T-cell (primary cell): ENCODE data around the gene CEP63. TPM values are rescaled to one million over a fixed set of nuclear protein-coding genes. Genes with fewer than 3 reads are reported as not detected.
"Not testable (repeated sequence)": the region's sequence is repeated elsewhere in the genome, so short reads cannot be mapped to it uniquely, and the experiment has no call there.

Experiments used
- ATAC-seq, 4 experiments: fragments of 200-7000 bp in 3 of 4; fragments of 150-1000 bp in 1 of 4; cut with Tn5 transposase; replicated peaks in 1 of 4; 1 replicate in 3 of 4; 2 replicates in 1 of 4; pipeline ENCODE4 v1.10.0; 2021; ENCODE audit warnings: moderate library complexity in 3 of 4, mild to moderate bottlenecking in 2 of 4, moderate number of reproducible peaks in 1 of 4
- CTCF ChIA-PET, 2 donors: fragments of 300-600 bp; sonication (Branson Sonifier 250); formaldehyde crosslinking; loops; one replicate each; lab custom pipeline; 2022; ENCODE audit warnings: antibody characterized with exemption in 2 of 2; lab: Charles Lee
- POLR2A ChIA-PET, 2 donors: fragments of 300-600 bp; sonication (Branson Sonifier 250); formaldehyde crosslinking; loops; one replicate each; lab custom pipeline; 2022; ENCODE audit warnings: antibody characterized with exemption in 2 of 2; lab: Charles Lee
- DNase-seq, 35 experiments: peaks; one replicate each; pipeline versions ENCODE4 v3.0.0 to v3.0.0-alpha.2; 2013 to 2023
- H3K27ac ChIP-seq: one replicate; pipeline ENCODE4 v1.5.1; 2013; ENCODE audit warnings: low read length
- H3K27me3 ChIP-seq, 2 experiments: replicated peaks in 1 of 2; 1 replicate in 1 of 2; 2 replicates in 1 of 2; pipeline versions ENCODE4 v1.6.1 to v1.7.0; 2013; ENCODE audit warnings: low read length in 1 of 2, mixed read lengths in 1 of 2; ENCODE audit not compliant: control insufficient read depth in 2 of 2, insufficient read depth in 2 of 2; ENCODE audit errors: extremely low read depth in 1 of 2
- H3K36me3 ChIP-seq, 2 donors: 1 replicate in 1 of 2; 2 replicates in 1 of 2; pipeline versions ENCODE4 v1.6.1 to v1.7.0; 2013; ENCODE audit warnings: low read length in 1 of 2; ENCODE audit not compliant: control insufficient read depth in 2 of 2, insufficient read depth in 1 of 2; ENCODE audit errors: extremely low read depth in 1 of 2
- H3K4me1 ChIP-seq, 2 experiments: 1 replicate in 1 of 2; 2 replicates in 1 of 2; pipeline versions ENCODE4 v1.6.1 to v1.7.0; 2013; ENCODE audit warnings: low read length in 2 of 2, mixed read lengths in 1 of 2; ENCODE audit not compliant: insufficient read depth in 2 of 2, control insufficient read depth in 1 of 2; ENCODE audit errors: extremely low read depth in 1 of 2
- H3K4me3 ChIP-seq, 2 donors: 1 replicate in 1 of 2; 2 replicates in 1 of 2; pipeline versions ENCODE4 v1.5.1 to v1.7.0; 2013; ENCODE audit warnings: mild to moderate bottlenecking in 2 of 2, low read length in 1 of 2, moderate library complexity in 1 of 2; ENCODE audit not compliant: control insufficient read depth in 1 of 2; ENCODE audit errors: extremely low read depth in 1 of 2
- H3K9me3 ChIP-seq: 2 replicates; pipeline ENCODE4 v1.7.0; 2013
- H3K27ac Mint-ChIP-seq, 2 donors: one replicate each; pipeline ENCODE4 v1.8.0; 2020 to 2021; ENCODE audit warnings: mild to moderate bottlenecking in 2 of 2, mixed read lengths in 2 of 2
- H3K27me3 Mint-ChIP-seq, 2 donors: one replicate each; pipeline ENCODE4 v1.8.0; 2021 to 2022; ENCODE audit warnings: mixed read lengths in 2 of 2
- H3K36me3 Mint-ChIP-seq: one replicate; pipeline ENCODE4 v1.8.0; 2021; ENCODE audit warnings: mixed read lengths
- H3K4me1 Mint-ChIP-seq, 3 donors: one replicate each; pipeline ENCODE4 v1.8.0; 2020 to 2022; ENCODE audit warnings: mixed read lengths in 3 of 3, mild to moderate bottlenecking in 1 of 3
- H3K4me3 Mint-ChIP-seq, 3 donors: one replicate each; pipeline ENCODE4 v1.8.0; 2020 to 2022; ENCODE audit warnings: mild to moderate bottlenecking in 3 of 3, mixed read lengths in 3 of 3, moderate library complexity in 3 of 3
- H3K9me3 Mint-ChIP-seq, 3 donors: one replicate each; pipeline ENCODE4 v1.8.0; 2020 to 2022; ENCODE audit warnings: mixed read lengths in 3 of 3
- WGBS: methylation state at CpG from one replicate; pipeline ENCODE4 v1.1.5; 2013; ENCODE audit warnings: missing lambda C conversion rate; ENCODE audit not compliant: insufficient coverage; 5-methylcytosine and 5-hydroxymethylcytosine counted together
- total RNA-seq, 35 experiments: library from RNA in 6 of 35; stranded (reverse) in 6 of 35; fragments of 120-200 nt in 1 of 35; gene quantifications; one replicate each; pipeline versions ENCODE4 v1.2.1 to v1.2.4 and lab custom pipeline; 2013 to 2026

The CEP63 gene
- total RNA-seq, 5 donors from 2014 or later (not counting 1 experiment from before 2014, with no cell fraction given) = 21.7 to 26.1 (median 24.6) TPM

DNA sequence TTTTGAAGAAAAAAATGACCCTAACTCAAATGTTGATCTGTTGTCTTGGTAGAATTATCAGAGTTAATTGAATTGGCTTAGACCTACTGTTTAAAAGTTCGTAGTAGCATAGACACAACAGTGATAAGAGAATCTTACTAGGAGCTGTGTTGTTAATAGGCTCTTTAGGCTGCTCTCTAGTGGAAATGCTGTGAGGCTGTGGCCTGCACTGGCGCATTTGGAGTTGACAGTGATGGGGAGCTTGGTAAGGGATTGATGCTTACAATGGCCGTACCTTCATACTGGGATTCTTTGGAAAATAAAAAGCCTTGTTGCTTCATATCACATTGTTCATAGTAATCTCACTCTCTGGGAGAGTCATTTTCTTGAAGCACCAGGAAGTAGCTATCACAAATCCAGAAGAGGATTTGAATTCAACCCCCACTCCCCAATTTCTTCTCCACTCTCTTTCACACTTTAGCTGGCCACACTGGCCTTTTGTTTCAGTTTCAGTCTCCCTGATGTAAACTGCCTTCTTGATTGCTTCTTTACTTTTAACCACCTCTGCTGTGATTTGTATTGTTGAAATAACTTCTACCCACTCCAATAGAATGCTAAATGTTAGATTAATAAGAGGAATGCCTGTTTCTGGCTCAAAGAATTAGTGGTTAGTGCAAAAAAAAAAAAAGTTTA lies 56.6 kb downstream of the CEP63 start:
- Histone ChIP-seq H3K36me3 (peaks cover 13 to 27% of the 10 kb centered on the region in 2 donors), H3K27ac (no peak overlapping the region), H3K27me3 (no peaks in the 10 kb centered on the region), H3K4me1 (no peaks in the 10 kb centered on the region), H3K9me3 (no peaks in the 10 kb centered on the region), H3K4me3 (no peak overlapping the region)
- POLR2A ChIA-PET = interaction anchor here in 1 of 2 donors (0.6 kb wide), 1 partner anchor 1321 kb away, joined by 6 read pairs; no protein-coding TSS in a partner anchor
- H3K27ac Mint-ChIP-seq = no peak overlapping the region
- CTCF ChIA-PET = no interaction called here
- ATAC-seq (no peak), DNase-seq (no peak)
- H3K4me3 Mint-ChIP-seq = no peak overlapping the region
- peaks cover 0 to 2% (median 0%) of the 10 kb centered on the region in 3 donors for H3K4me1 Mint-ChIP-seq
- no peaks in the 10 kb centered on the region for H3K27me3 Mint-ChIP-seq
- peaks cover 38% of the 10 kb centered on the region for H3K36me3 Mint-ChIP-seq
- 100% methylated on average over 1 of the region's 3 CpGs for WGBS
- H3K9me3 Mint-ChIP-seq = no peaks in the 10 kb centered on the region

DNA sequence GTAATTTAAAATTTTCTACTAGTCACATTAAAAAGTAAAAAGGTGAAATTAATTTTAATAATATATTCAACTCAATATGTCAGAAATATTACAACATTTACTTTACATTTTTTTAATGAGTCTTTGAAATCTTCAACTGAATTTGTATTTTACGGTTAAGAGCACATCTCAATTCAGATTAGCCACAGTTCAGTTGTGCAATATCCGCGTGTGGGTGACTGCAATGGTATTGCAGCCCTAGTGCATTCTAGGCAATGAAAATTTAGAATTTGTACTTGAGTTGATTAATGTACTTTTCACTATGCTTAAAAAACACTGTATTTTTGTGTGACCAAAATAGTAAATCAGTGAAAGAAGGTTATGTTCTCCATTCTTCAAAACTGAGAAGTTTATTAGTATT lies 57.3 kb downstream of the CEP63 start:
- DNase-seq (peak in 1 of 35 experiments; percentile 7), ATAC-seq (no peak)
- Mint-ChIP-seq H3K9me3 (no peaks in the 10 kb centered on the region), H3K36me3 (peaks cover 38% of the 10 kb centered on the region), H3K4me3 (no peak overlapping the region), H3K27ac (no peak overlapping the region), H3K27me3 (no peaks in the 10 kb centered on the region), H3K4me1 (peaks cover 0 to 2% (median 0%) of the 10 kb centered on the region in 3 donors)
- ChIA-PET CTCF (no interaction called here), POLR2A (no interaction called here)
- Histone ChIP-seq H3K36me3 (peaks cover 10 to 24% of the 10 kb centered on the region in 2 donors), H3K27ac (no peak overlapping the region), H3K27me3 (no peaks in the 10 kb centered on the region), H3K9me3 (no peaks in the 10 kb centered on the region), H3K4me1 (no peaks in the 10 kb centered on the region), H3K4me3 (no peak overlapping the region)
- no CpG with 5 or more reads among the region's 3 CpGs for WGBS

DNA sequence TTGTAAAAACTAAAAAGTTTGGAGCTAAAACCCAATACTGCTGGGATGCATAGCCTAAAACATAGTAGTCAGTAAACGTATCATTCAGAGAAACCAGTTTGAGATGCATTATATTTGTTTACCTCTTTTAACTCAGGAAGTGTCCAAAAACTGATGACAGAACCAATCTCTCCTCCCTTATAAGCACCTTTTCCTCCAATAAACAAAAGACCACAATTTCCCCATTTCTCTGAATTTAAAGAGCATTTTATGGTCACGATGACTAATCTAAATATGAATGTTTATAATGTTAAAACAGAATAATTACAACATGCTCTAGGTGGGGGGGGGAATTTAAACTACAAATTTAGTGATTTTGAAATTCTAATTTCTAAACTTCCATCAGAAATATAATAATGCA lies 58.5 kb downstream of the CEP63 start:
- ChIA-PET POLR2A (no interaction called here), CTCF (no interaction called here)
- H3K27me3 Mint-ChIP-seq = no peaks in the 10 kb centered on the region
- peaks cover 43% of the 10 kb centered on the region for H3K36me3 Mint-ChIP-seq
- peaks cover 0 to 2% (median 0%) of the 10 kb centered on the region in 3 donors for H3K4me1 Mint-ChIP-seq
- H3K36me3 ChIP-seq = peaks cover 10 to 29% of the 10 kb centered on the region in 2 donors
- H3K27ac Mint-ChIP-seq = no peak overlapping the region
- H3K4me3 ChIP-seq = no peak overlapping the region
- no peak for ATAC-seq
- no peak overlapping the region for H3K27ac ChIP-seq
- 67% methylated on average over 1 of the region's 2 CpGs for WGBS
- DNase-seq = no peak
- H3K27me3 ChIP-seq = no peaks in the 10 kb centered on the region
- no peak overlapping the region for H3K4me3 Mint-ChIP-seq
- no peaks in the 10 kb centered on the region for H3K9me3 ChIP-seq
- no peaks in the 10 kb centered on the region for H3K4me1 ChIP-seq
- H3K9me3 Mint-ChIP-seq = no peaks in the 10 kb centered on the region

DNA sequence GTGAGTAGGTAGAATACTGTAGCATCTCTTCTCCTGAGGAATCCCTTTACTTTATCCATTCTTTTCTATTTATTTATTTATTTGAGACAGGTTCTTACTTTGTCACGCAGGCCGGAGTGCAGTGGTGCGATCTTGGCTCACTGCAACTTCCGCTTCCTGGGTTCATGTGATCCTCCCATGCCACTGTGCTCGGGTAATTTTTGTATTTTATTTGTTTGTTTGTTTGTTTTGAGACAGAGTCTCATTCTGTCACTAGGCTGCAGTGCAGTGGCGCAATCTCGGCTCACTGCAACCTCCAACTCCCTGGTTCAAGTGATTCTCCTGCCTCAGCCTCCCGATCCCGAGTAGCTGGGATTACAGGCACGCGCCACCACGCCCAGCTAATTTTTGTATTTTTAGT lies 58.9 kb downstream of the CEP63 start:
- H3K27me3 Mint-ChIP-seq, H3K9me3 Mint-ChIP-seq, POLR2A ChIA-PET, H3K27me3 ChIP-seq, CTCF ChIA-PET, H3K27ac Mint-ChIP-seq, H3K9me3 ChIP-seq, H3K27ac ChIP-seq, DNase-seq, H3K4me3 ChIP-seq, H3K4me1 Mint-ChIP-seq, H3K4me3 Mint-ChIP-seq, ATAC-seq, H3K4me1 ChIP-seq: not testable (repeated sequence)
- WGBS = 98% methylated on average over 9 of the region's 12 CpGs
- H3K36me3 ChIP-seq = peaks cover 10 to 34% of the 10 kb centered on the region in 2 donors
- peaks cover 46% of the 10 kb centered on the region for H3K36me3 Mint-ChIP-seq

DNA sequence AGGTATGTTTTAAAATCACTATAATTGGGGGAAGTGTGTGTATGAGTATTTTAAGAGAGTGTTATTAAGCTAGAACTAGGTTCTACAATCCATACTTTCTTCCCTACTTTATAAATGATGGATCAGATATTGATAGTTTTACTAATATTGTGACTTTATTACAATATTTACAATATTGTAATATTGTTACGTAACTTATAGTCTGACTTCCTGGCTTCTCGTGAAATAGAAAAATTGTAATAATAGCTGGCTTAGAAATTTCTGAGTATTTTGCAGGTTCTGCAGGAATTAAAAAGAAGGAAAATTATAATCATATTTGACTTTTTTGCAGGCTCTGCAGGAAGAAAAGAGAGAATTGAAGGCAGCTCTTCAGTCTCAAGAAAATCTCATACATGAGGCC lies 60.0 kb downstream of the CEP63 start:
- WGBS = no CpG with 5 or more reads among the region's 2 CpGs
- peaks cover 10 to 44% of the 10 kb centered on the region in 2 donors for H3K36me3 ChIP-seq
- POLR2A ChIA-PET = no interaction called here

DNA sequence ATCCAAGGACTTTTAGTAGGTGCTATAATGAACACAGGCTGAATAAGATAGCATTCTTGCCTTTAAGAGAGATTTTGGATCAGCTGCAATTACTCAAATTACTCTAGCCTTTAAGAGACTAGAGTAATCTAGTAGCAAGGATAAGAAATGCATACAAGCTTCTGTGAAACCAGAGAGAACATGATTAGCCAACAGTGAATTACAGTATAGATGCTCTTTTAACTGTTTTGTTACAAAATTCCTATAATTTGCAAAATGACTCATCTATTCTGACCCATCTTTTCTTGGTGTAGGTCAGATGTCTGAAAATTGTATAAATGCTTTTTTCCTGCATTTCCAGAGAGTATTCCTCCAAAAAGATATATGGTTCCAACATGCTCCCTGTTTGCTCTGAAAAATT lies 66.9 kb downstream of the CEP63 start:
- Mint-ChIP-seq H3K27ac (no peak overlapping the region), H3K4me3 (no peak overlapping the region), H3K27me3 (no peaks in the 10 kb centered on the region), H3K36me3 (peaks cover 57% of the 10 kb centered on the region), H3K9me3 (no peaks in the 10 kb centered on the region), H3K4me1 (no peaks in the 10 kb centered on the region)
- Histone ChIP-seq H3K27me3 (no peaks in the 10 kb centered on the region), H3K4me1 (no peaks in the 10 kb centered on the region), H3K4me3 (no peak overlapping the region), H3K36me3 (peaks cover 3 to 38% of the 10 kb centered on the region in 2 donors), H3K9me3 (no peaks in the 10 kb centered on the region), H3K27ac (no peak overlapping the region)
- ChIA-PET POLR2A (no interaction called here), CTCF (no interaction called here)
- ATAC-seq = no peak
- DNase-seq = no peak

More for the DNA sequence above, 60.0 kb downstream of the CEP63 start:
- no peaks in the 10 kb centered on the region for H3K9me3 Mint-ChIP-seq
- peaks cover 0 to 2% (median 0%) of the 10 kb centered on the region in 3 donors for H3K4me1 Mint-ChIP-seq
- no peaks in the 10 kb centered on the region for H3K27me3 Mint-ChIP-seq
- peaks cover 50% of the 10 kb centered on the region for H3K36me3 Mint-ChIP-seq
- no peak overlapping the region for H3K4me3 Mint-ChIP-seq
- no peak overlapping the region for H3K27ac Mint-ChIP-seq
- CTCF ChIA-PET = interaction anchor here in 1 of 2 donors (0.7 kb wide), 1 partner anchor 220 kb away, joined by 3 read pairs; no protein-coding TSS in a partner anchor
- no peak overlapping the region for H3K27ac ChIP-seq
- H3K27me3 ChIP-seq = no peaks in the 10 kb centered on the region
- no peaks in the 10 kb centered on the region for H3K4me1 ChIP-seq
- no peaks in the 10 kb centered on the region for H3K9me3 ChIP-seq
- DNase-seq = no peak
- no peak overlapping the region for H3K4me3 ChIP-seq
- no peak for ATAC-seq
